BE2C (cell line): Measurements from ENCODE around the gene HS6ST3.

Experiments
- DNase-seq: peaks from one replicate; pipeline ENCODE4 v3.0.0-alpha.2; 2020
- H3K27me3 ChIP-seq: fragments of 250-450 bp; sonication (Bioruptor Pico); 2 replicates; pipeline ENCODE4 v1.5.1; 2020; ENCODE audit warnings: mild to moderate bottlenecking
- H3K36me3 ChIP-seq: fragments of 250-450 bp; sonication (Bioruptor Pico); 2 replicates; pipeline ENCODE4 v1.5.1; 2020; ENCODE audit warnings: mild to moderate bottlenecking
- H3K4me1 ChIP-seq: fragments of 250-450 bp; sonication (Bioruptor Pico); 2 replicates; pipeline ENCODE4 v1.5.1; 2020
- H3K4me3 ChIP-seq: 2 replicates; pipeline ENCODE4 v1.5.1; 2011; ENCODE audit warnings: low read depth, low read length
- H3K9me3 ChIP-seq: fragments of 250-450 bp; sonication (Bioruptor Pico); 2 replicates; pipeline ENCODE4 v1.5.1; 2020
- TF ChIP-seq, protein P1 (sequence below): IDR thresholded peaks from 2 replicates; pipeline ENCODE4 v1.5.1; 2012; ENCODE audit warnings: mild to moderate bottlenecking, low read depth, low read length

The HS6ST3 gene

DNA sequence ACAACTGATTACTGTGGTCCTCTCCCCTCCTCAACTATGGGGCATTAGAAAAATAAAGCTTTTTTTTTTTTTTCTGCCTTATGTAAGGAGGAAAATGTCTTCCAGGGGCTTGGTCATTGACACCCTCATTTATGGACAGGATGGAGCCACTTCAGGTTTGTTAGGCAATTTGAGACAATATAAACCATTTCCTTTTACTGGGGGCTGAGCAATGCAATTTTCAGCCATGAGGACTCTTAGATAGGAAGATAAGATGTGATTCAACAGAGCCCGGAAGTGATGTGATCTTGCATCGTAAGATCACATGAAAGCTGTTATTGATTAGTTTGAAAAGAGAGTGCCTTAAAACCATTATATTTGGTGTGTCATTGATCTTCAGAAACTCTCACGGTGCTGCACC is 693.6 kb downstream of the HS6ST3 start:
- Histone ChIP-seq H3K4me1 (peaks cover 14% of the 10 kb centered on the region; the same call in 1 of the 2 replicates), H3K4me3 (no peak overlapping the region), H3K9me3 (0 out of 2 replicates have a peak, but pooled peaks cover 2% of the 10 kb centered on the region), H3K36me3 (no peaks in the 10 kb centered on the region), H3K27me3 (no peaks in the 10 kb centered on the region)
- DNase-seq, result no peak
- TF ChIP-seq, protein P1, sequence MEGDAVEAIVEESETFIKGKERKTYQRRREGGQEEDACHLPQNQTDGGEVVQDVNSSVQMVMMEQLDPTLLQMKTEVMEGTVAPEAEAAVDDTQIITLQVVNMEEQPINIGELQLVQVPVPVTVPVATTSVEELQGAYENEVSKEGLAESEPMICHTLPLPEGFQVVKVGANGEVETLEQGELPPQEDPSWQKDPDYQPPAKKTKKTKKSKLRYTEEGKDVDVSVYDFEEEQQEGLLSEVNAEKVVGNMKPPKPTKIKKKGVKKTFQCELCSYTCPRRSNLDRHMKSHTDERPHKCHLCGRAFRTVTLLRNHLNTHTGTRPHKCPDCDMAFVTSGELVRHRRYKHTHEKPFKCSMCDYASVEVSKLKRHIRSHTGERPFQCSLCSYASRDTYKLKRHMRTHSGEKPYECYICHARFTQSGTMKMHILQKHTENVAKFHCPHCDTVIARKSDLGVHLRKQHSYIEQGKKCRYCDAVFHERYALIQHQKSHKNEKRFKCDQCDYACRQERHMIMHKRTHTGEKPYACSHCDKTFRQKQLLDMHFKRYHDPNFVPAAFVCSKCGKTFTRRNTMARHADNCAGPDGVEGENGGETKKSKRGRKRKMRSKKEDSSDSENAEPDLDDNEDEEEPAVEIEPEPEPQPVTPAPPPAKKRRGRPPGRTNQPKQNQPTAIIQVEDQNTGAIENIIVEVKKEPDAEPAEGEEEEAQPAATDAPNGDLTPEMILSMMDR, result no peak

DNA sequence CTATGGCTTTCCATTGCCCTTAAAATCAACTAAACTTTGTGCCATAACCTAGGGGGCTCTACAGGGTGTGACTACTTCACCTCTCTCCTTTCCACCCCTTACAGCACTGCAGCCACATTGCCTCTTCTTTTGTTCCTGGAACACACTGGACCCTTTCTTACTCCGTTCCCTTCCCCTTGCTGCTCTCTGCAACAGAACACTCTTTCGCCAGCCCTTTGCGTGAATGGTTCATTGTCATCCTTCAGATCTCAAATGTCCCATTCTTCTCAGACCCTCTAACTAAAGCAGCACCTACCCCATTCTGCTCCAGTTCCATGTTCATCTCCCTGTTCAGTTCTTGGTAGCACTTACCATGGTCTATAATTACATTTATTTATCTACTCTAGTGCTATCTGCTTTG is 696.1 kb downstream of the HS6ST3 start:
- peaks cover 14% of the 10 kb centered on the region; the same call in 1 of the 2 replicates for H3K4me1 ChIP-seq
- H3K4me3 ChIP-seq, result no peak overlapping the region
- H3K9me3 ChIP-seq, result 0 out of 2 replicates have a peak, but pooled peaks cover 2% of the 10 kb centered on the region
- TF ChIP-seq, protein P1, result no peak
- DNase-seq, result peak; percentile 24
- no peaks in the 10 kb centered on the region for H3K27me3 ChIP-seq
- H3K36me3 ChIP-seq, result no peaks in the 10 kb centered on the region

DNA sequence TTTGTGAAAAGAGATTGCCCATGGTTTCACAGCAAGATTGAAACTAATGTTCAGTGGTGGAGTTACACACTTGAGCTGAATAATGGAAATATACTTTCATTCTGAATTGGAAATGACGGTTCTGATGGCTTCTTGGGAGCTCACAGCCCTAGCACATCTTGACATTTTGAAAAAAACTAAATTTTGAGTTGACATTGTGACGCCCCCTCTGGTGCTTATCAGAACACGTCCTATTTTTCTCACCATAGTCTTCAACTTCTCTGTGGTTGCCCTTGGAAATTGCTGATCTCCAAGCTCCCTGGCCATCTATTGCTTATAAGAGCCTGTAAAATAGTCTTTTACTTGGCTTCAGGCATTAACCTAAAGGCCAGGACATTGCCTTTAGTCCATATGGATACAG is 702.3 kb downstream of the HS6ST3 start:
- H3K9me3 ChIP-seq, result no peaks in the 10 kb centered on the region
- no peaks in the 10 kb centered on the region for H3K36me3 ChIP-seq
- no peaks in the 10 kb centered on the region for H3K27me3 ChIP-seq
- peaks cover 35% of the 10 kb centered on the region for H3K4me1 ChIP-seq
- H3K4me3 ChIP-seq, result no peak overlapping the region
- TF ChIP-seq, protein P1, result 0 out of 2 replicates have a peak, but pooled peaks have one; percentile 29
- DNase-seq, result no peak

DNA sequence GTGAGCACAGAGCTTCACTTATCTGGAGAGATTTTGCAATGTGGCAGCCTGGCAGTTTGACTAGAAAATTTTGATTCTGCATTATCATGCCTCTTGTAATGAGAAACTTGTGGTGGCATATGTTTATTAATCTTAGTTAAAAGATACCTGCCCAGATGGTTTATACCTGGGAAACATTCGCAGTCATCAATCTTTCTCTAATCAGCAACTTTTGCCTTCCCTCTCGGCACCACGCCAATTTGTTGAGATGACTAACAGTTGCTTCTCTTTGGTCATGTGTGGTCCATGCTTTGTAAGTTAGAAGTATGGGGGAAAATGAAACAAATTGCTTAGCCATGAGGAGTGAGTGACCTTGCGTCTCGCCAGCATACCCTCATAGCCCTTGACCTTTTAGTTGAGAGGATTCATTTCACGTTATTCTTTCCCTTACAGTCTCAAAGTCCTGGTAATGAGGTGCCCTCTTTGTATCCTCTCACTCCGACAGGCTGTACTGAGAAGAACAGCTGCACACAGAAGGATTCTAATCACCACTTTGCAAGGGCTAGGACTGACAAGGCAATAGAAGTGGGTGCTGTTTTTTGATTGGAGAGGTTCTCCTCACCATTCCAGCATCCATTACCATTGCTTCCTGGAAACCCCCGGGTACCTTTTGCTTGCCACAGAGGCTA is 703.0 kb downstream of the HS6ST3 start:
- TF ChIP-seq, protein P1, result no peak

DNA sequence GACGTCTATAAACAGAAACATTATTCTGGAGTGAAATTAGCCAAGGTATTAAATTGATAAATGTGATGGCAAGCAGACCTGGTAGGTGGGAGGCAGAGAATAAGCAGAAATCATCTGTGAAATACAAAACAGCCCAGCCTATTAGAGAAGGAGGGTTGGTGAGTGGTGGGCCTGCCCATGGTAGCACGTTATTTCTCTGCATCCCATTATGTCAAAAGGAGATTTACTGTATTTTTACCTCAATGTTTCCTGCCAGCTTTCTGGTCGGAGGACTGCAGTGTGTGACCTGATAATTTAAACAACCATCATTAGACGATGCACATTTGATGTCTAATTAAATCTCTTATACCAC is 703.5 kb downstream of the HS6ST3 start:
- H3K27me3 ChIP-seq, result no peaks in the 10 kb centered on the region
- no peak overlapping the region for H3K4me3 ChIP-seq
- peaks cover 35% of the 10 kb centered on the region for H3K4me1 ChIP-seq
- H3K36me3 ChIP-seq, result no peaks in the 10 kb centered on the region
- no peaks in the 10 kb centered on the region for H3K9me3 ChIP-seq
- DNase-seq, result no peak
- TF ChIP-seq, protein P1, result no peak

More for the DNA sequence above, 703.0 kb downstream of the HS6ST3 start:
- DNase-seq, result peak; percentile 58
- no peaks in the 10 kb centered on the region for H3K9me3 ChIP-seq
- H3K4me3 ChIP-seq, result 0 out of 2 replicates have a peak overlapping the region, but pooled peaks have one; percentile 13
- H3K4me1 ChIP-seq, result peaks cover 35% of the 10 kb centered on the region
- no peaks in the 10 kb centered on the region for H3K27me3 ChIP-seq
- no peaks in the 10 kb centered on the region for H3K36me3 ChIP-seq

DNA sequence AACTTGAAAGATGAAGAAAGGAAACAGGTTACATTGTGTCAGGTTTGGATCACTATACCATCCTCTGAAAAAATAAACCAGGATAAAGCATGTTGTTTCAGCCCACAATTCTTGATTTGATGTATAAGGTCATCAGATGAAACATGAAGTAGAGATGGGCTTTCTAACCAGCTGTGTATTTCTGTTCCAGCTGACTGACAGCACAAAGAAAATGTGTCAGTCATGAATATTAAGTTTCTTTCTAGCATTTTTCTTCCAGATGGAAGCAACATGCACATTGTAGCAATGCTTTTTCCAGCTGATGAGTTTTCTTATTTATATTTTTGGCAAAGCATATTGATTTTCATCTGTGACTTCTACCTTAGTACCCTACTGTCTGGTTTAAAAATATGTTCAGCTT is 704.8 kb downstream of the HS6ST3 start:
- H3K36me3 ChIP-seq, result no peaks in the 10 kb centered on the region
- TF ChIP-seq, protein P1, result no peak
- no peak overlapping the region for H3K4me3 ChIP-seq
- H3K9me3 ChIP-seq, result no peaks in the 10 kb centered on the region
- no peak for DNase-seq
- H3K27me3 ChIP-seq, result no peaks in the 10 kb centered on the region
- H3K4me1 ChIP-seq, result peaks cover 35% of the 10 kb centered on the region
